NCI-H1417 (cell line): ENCODE results near the gene BABAM2.
"Not testable (repeated sequence)": the region's sequence is repeated elsewhere in the genome, so short reads cannot be mapped to it uniquely, and the experiment has no call there.

Source experiments
- DNase-seq, 3 experiments: peaks; one replicate each; lab custom pipeline; 2025; lab: John Stamatoyannopoulos, UW

Gene BABAM2

DNA sequence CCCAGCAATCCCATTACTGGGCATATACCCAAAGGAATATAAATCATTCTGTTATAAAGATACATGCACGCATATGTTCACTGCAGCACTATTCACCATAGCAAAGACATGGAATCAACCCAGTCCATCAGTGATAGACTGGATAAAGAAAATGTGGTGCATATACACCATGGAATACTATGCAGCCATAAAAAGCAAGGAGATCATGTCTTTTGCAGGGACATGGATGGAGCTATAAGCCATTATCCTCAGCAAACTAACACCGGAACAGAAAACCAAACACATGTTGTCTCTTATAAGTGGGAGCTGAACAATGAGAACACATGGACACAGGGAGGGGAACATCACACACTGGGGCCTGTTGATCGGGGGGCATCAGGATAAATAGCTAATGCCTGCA lies 441.3 kb downstream of the BABAM2 start:
- DNase-seq = not testable (repeated sequence)

DNA sequence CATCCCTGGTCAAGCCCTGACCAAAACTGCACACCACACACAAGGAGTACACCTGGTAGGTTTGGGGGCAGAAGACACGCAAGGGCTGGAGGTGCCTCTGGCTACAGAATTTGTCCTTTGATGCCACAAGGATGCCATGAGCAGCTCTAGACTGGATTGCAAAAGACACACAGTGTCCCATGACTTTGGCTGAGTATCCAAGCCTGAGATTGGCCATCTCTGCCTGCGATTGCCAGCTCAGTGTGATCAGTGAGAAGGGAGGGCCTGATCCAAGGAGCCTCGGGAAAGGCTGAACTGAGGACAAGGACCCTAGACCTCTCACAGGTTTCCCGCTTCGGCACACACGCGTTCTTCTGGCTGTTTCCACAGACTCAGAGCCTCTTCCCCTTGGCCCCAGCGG lies 442.2 kb downstream of the BABAM2 start:
- DNase-seq = no peak

DNA sequence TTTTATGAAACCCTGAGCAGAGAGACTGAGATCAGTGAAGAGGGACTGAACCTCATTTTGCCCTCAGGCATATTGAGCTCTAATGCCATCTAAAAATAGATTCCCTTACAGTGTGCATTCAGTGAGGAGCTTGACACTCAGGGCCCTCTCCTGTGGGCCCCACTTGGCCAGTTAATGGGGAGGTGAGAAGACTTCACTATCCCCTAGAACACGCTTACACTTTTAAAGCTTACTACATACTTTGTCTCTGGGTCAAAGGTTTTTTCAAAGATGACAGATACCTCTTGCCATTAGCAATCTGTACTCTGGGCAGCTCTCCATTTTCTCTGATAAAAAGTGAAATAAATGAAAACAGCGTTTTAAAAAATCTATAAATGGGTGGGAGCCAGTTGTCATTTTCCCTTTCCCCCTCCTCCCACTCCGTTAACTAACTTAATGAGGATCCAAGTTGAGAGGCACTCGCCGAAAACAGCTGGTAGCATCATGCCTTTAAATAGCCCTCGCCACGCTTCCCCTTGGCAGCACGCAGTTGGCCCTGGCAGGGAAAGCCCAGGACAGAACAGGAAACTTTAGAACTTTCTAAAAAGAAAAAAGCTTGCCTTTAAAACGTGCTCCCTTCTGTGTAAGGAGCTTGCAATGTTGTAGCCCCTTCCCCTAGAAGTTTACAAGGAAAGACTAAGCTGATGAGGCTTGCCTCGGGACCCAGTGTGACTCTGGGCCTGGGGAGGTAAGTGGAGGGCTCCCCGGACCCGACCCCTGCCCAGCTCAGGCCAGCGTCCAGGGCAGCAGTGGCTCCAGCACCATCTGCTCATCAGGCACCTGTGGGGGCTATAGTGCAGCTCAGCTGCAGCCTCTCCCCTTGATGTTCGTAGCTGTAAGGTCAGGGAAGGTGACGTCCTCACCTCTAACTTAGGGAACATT lies 443.3 kb downstream of the BABAM2 start:
- no peak for DNase-seq

DNA sequence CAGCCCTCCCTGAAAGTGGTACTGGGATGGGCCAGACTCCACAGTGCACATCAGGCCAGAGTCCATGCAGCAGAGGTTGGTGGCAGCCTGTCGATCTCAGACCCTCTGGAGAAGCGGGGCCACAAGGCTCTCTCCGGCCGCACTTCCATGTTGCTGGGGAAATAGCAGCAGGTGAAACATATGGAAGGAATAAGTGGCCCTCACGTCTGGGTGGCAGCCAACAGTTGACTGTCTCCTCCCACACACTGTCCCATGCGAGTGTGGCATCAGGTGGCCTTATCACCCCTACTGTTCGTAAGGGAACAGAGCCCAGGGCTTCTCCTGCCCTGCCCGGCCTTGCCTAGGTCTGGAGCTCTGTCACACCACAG lies 444.0 kb downstream of the BABAM2 start:
- no peak for DNase-seq

DNA sequence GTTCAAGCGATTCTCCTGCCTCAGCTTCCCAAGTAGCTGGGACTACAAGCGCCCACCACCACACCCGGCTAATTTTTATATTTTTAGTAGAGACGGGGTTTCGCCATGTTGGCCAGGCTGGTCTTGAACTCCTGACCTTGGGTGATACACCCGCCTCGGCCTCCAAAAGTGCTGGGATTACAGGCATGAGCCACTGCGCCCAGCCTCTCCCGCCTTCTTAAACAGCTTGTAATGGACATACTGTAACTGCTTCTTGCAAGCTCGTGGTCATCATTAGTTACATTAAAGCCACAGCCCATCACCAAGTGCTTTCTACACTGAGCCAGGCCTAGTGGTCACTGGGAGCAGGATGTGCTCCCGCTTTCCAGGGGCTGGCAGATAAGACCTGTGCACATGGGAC lies 444.7 kb downstream of the BABAM2 start:
- not testable (repeated sequence) for DNase-seq

DNA sequence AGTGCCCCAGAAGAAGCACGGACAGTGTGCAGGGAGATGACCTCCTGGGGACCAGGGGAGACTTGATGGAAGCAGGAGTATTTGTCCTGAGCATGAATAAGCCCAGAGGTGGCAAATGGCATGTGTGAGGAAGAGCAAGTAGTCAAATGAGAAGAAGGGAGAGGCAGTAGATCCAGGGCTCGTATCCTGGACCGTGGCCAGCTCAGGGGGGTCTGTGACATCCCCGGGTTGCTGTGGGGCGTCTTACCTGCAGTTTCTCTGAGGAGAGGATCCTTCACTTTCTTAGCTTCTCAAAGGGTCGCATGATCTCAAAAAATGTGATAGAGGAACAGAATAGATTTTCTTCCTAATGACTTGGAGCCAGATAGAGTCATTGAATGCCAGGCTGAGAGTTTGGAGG lies 445.1 kb downstream of the BABAM2 start:
- DNase-seq = no peak

DNA sequence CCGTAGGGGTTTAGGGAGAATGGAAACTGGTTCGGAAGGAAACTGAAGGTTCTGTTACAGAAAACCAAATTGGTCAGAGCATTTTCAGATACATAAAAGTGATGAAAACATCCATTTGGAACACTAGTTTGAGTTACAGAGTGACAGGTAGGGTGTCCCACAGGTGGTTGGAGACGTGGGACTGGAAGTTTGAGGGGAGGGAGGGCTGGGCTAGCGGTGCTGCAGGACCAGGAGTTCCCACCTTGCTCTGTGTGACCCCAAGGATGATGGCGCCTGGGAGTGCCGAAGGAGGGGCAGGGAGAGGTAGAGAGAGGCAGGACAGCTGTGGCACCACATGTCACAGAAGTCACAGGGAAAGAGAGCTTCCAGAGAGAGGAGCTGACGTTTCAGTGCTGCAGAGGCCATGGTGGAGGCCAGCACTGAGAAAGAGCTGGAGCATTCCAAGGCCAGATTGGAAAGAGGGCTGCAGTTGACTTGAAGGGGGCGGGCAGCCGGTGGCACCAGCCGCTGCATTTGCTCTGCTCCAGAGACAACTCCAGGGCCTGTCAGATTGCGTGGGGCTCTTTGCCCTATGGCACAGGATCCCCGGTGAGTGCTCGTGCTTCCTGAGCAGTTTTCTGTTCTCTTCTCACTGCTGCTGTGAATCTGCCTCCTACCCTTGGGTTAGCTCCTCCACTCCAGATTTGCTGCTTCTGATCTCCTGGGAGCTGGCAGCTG lies 445.9 kb downstream of the BABAM2 start:
- DNase-seq = no peak

DNA sequence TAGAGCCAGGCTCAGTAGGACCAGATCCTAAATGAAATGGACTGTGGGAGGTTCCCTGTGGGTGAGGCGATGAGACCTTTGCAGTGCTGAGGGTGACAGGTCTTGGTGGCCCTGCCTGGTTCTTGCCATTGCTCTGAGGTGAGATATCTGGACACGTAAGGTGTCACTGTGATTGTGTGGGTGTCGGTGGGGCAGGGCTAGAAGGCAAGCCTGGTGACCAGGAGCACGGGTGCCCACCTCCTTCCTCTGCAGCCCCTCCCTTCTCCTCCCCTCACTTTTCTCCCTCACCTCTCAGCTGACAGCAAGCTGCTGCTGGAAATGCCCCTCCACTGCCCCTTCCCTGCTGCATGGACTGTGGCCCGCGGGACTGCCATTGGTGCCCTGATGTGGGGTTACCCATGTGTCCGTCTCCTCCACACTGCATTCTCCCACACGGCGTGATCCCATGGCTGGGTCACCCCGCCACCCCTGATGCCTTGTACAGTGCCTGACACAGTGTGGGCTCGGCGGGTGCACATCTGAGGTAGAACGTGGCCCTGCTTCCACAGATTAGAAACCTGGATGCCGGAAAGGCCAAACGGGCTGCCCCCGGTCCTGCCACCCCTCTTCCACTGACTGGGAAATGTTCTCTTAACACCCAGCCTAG lies 446.6 kb downstream of the BABAM2 start:
- DNase-seq = no peak

DNA sequence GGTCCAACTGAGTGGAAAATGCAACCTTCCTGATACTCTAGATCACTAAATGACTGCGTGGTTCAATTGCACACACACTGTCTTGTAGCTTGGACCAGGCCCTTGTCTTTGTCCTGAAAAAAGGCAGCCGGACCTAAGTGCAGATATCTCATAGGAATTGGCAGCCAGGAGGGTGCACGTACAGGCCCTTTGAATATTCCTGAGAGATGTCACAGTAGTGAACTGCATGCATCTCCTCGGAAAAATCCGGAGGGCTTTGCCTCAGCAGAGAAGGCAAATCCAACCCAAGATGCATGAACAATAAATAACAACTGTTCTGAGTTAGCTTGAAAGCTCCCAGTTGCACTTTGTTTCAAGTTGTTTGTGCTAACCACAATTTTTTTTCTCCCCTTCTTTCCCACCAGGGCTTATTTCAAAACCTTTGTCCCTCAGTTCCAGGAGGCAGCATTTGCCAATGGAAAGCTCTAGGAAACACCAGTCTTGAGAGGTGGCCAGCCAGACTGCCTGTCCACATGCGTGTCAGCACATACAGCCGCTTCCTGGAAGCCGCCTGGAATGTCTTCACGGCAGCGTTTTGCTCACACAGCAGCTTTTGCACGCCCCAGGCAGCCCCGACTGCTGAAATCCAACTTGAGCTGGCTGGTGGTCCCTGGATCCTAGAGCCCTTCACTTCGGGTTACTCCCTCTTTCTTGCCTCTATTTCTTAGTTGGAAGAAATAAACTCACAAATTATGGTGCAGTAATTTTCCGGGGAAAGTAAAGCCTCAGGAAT lies 447.7 kb downstream of the BABAM2 start:
- no peak for DNase-seq

DNA sequence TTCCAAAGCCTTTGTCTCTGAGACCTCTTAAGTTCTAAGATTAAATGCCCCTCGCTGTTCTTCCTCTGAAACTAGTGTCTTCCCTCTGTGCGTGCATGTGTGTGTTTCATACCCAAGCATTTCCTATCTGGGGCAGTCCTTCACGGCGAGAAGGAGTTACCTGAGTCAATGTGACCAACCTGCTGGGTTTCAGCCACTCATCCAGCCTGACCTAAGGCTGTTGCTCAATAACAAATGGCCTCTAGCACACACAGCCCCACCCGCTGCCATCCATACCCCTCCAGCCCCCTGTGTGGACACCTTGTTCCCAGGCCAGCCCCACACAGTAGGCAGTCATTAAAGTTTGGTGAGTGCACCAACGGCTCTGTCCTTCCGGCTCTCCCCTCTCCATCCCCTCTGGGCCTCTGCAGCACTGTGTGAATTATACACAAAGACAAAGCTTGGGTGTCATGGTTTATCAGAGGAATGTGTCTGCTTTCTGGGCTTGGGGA lies 448.3 kb downstream of the BABAM2 start:
- DNase-seq = no peak

DNA sequence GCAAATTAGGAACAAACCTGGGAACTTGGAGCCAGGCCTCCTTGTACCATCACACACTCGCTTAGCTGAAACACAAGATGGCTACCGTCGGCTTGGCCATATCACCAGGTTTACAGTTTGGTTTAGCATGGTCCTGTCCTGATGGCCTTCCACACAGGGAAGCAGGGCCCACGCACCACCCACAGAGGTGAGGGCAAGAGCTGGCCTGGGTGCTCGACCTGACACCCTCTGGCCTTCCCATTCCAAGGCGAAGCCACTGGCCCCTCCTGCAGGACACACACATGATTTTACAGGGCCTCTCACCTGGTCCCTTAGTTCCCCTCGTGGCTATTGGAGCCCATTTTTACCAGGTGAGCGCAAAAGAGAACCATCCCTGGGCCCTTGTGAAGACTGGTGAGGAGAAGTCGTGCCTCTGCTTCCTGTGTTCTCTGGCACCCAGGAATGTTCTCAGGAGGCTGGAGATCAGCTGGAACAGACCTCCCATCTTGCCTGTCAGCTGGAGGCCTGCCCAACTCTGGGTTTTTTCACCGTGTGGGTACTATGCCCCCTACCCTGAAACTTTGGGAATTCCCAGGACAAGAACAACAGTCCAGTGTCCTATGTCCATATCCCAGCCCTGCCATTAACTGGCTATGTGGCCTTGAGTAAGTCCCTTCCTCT lies 449.1 kb downstream of the BABAM2 start:
- DNase-seq = no peak

DNA sequence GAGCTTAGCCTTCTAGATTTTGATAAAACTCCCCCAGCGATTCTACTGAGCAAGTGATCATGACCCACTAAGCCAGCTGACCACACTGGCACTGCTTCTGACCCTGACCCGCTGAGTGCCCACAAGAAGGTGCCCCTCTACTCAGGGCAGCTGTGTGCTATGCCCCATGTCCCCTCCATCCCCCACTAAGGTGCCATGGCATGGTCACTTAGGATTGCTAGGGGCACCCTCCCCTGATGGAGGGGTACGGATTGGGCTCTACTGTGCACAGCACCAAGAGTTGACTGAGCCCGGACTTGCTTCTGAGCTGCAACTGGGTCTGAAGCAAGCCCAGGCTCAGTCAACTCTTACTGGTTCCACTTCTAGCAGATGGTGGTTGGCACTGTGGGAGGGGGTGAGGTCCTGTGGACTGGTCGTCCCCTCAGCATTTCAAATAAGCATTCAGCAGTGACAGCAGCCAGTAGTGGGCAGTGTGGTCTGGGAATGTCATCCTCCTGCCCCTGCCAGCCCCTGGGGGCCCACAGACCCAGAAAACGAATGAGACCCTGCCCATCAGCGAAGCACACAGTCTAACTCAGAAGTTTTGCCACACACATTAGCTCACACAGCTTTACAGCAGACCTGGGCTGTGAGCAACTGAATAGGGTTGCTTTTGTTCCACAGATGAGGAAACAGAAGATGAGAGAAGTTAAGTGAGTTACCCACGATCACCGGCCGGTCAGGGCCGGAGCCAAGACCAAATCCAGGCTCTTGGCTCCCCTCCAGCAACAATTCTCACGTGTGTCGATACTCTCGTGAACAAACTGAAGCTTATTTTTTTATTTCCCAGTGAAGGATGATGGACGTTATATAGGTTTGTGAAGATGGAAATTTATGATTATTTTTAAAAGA lies 450.0 kb downstream of the BABAM2 start:
- no peak for DNase-seq

DNA sequence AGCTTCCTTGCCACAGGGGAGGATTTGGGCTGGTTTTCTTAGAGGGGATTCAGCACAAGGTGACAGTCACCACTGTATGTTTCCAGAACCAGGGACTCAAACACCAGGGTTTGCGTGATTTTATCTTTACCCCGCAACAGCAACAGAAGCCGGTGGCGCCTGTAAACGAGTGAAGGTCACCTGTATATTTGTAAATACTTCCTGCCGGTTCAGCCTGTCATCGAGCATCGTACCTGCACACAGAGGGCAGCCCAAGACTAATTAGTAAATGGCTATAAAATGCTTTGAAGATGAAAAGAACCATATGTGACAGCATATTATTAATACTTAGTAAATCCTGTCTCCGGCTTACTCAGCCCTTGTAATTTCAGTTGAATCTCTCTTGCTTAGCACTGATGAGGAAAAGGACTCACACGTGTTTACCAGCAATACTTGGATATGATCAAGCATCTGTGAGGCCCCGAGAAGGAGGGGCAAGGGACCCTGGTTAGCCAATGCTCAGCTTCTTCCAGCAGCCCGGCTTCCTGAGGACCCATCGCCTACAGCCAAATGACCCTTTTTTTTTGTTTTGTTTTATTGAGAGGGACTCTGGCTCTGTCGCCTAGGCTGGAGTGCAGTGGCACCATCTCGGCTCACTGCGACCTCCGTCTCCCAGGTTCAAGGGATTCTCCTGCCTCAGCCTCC lies 450.8 kb downstream of the BABAM2 start:
- peak in 1 of 3 experiments; percentile 57 for DNase-seq

DNA sequence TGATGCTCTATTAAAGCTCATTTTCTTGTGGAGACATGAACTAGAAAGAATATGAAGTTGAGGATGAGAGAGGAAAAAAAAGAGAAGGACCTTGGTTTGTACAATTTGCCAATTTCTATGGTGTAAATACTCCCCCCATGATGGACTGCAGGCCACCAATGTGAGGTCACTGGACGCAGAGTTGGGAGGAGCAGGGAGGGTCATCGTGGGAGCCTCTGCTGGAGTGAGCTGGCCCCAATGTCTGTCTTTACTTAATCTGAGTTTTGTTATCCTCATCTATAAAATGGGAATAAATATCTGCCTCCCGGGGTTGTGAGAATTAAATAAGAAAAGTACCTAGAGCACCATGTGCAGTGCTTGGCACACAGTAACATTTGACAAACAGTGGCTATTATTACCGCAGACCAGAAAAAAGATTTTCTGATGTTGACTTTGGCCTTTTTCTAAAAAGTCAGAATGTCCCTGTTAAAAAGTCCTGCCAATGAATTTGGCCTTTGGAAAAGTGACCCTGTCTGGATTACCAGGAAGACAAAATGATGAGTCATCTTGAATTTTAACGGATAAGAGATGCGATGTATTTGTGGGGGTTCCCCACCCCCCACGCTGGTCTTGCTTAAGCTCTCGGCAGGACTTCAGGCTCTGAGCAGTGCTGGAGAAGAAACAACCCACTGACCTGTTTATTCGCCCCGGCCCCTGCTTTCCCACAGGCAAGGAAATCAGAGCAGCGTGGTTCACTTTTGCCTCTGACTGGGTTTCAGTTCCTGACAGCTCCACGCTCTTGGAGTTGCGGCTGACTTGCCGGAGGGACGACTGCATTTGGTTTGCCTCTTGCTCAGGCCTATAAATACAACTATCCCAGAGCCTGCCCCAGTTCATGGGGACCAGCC lies 451.8 kb downstream of the BABAM2 start:
- DNase-seq = no peak

DNA sequence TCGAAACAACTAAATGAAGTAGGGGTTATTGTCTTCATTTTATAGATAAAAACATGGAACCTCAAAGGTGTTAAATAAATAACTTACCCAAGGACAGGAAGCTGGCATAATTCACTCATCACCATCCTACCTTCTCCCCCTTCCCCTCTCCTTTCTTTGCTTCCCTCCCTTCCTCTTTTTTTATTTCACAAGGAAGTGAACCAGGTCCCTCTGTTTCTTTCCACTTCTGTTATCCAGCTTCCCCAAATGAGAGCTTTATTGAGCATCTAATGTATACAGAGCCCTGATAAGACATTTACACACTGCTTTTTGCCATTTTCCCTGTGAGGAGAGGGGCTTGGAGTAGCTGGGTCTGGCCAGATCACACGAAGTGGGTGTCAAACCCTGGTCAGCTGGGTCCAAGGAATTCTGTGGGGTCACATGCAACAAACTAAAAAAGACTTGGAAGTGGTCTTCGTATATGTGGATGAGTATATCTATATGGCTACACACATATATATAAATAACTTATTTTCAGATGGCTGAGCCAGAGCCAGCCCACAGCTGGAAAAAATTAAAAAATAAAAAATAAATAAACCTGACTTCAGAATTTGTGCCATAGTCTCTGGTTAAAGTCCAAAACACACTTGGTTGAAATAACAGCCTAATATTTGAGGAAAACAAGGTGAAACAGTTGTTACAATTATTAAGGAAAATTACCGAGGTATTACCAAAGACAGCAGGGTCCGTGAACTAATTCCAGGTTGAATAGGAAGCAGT lies 452.8 kb downstream of the BABAM2 start:
- no peak for DNase-seq

DNA sequence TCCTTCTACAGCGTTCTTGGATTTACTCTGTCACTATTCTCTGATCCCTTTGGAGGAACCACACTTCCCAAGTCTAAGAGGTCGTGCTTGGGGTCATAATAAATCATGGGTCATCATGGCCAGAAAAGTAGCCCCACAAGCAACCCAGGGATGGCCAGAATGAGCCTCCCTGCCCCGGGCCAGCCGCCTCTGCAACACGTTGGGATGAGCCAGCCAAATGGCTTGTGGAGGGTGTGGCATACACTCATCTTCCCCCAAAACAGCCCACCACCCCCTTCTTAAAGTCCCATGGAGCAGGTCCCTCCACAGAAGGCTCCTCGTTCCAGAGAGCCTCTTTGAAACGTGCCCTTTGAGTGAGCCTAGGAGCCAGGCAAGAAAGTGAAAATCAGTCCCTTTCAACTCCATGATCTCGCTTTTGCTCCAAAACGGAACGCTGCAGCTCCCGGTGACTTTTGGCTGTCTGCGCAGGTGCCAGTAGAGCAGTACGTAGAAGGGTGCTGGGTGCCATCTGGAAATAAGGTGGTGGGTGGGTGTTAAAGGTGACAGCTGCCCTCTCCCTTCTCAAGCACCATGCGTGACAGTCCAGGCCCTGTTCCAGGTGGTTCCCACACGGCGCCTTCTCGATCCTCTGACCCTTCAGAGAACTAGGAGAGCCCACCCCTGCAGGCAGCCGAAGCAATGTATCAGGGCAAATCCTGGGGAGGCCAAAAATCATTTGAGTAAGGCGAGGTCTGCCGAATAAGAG lies 453.6 kb downstream of the BABAM2 start:
- DNase-seq = no peak

DNA sequence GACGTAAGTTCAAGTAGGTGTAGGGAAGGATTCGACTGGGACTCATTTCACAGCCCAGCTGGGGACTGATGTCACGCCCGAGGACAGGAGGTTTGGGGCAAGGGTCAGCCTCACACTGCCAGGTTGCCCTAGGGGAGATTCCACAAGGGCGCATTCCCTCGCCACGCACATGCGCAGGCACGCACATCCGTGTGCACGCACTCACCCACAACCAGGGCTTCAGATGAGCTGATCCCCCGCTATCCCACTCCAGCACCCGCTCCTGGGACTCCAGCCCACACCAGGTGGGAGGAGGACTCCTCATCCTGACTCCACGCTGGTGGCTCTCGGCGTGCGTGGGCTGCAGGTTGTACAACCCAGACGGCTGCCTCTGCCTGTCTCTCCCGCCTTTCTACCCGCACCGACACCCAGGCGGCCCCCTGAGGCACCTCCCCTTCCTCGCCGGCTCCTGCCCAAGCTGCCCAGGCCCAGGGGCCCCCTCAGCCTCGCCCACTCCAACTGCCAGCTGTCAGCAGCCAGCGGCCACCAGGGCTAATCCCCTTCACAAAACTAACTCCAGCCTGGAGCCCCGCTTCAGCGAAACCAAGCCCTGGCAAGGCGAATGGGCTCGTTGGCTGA lies 454.3 kb downstream of the BABAM2 start:
- DNase-seq = no peak
